GM19452 (cell line): ENCODE data around the gene RBM25.
"Not testable (repeated sequence)": the region's sequence is repeated elsewhere in the genome, so short reads cannot be mapped to it uniquely, and the experiment has no call there.

Experiments
- ATAC-seq: cut with Tn5 transposase; IDR thresholded peaks from one replicate; pipeline ENCODE4 v1.9.1; 2021; ENCODE audit not compliant: unreplicated experiment

RBM25 gene

GRCh38 chr14:73058224-73058921 lies at the start of gene RBM25:
RBM25 (plus strand) TSS chr14:73058534; CDS start chr14:73071642, 13,108 bp downstream.
- peak; percentile 95 for ATAC-seq

- ATAC-seq = not testable (repeated sequence)
Measured at GRCh38 chr14:73011189-73011588, 47.1 kb upstream of the RBM25 start.

DNA sequence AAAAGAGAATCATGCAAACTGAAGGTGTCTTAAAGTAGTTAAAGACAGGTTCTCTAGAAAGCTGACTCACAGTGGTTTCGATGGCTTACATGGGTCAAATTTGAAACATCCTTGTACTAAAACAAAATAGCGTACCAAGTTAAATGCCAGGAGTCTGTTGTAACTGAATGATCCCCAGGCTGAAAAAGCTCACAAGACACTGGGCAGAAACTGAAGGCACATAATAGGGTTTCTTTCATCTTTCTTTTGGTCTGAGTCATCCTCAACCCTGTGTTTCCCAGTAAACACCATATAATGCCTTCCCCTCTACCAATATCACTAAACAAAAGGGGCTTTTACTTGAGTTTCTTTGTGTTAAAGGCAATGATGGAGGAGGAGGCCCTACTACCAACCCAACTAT lies 44.2 kb upstream of the RBM25 start:
- peak; percentile 46 for ATAC-seq

- not testable (repeated sequence) for ATAC-seq
Measured at GRCh38 chr14:73015552-73015951, 42.8 kb upstream of the RBM25 start.

GRCh38 chr14:73016011-73016410 lies 42.3 kb upstream of the RBM25 start:
- not testable (repeated sequence) for ATAC-seq

- ATAC-seq = no peak
Measured at GRCh38 chr14:73022051-73022450, 36.3 kb upstream of the RBM25 start.

GRCh38 chr14:73025544-73025943 lies 32.8 kb upstream of the RBM25 start:
- no peak for ATAC-seq

DNA sequence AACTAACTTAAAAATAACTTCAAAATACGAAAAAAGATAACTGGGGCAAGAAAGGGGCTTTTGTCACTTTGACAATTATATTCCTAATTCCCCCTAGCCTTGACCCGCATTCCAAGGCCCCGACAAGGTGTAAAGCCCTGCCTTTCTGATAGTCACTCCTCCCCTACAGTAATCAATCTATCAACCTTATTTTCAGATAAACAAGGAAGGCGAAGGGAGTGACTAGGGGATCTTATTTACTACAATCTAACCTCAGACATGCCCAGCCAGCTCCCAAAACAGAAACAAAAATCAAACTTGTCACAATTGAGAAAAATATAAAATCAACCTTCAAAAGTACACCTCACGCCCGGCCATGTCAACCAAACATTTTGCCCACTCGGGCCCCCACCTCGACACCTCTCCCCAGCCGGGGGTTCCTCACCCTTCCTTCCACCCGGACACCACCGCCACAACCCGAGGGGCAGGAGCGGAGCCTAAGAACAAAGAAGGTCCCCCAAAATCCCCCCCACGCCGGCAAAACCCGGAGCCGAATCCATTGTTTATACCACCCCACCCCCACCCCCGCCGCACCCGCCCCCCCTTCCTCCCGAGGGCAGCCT lies 32.0 kb upstream of the RBM25 start:
- no peak for ATAC-seq

DNA sequence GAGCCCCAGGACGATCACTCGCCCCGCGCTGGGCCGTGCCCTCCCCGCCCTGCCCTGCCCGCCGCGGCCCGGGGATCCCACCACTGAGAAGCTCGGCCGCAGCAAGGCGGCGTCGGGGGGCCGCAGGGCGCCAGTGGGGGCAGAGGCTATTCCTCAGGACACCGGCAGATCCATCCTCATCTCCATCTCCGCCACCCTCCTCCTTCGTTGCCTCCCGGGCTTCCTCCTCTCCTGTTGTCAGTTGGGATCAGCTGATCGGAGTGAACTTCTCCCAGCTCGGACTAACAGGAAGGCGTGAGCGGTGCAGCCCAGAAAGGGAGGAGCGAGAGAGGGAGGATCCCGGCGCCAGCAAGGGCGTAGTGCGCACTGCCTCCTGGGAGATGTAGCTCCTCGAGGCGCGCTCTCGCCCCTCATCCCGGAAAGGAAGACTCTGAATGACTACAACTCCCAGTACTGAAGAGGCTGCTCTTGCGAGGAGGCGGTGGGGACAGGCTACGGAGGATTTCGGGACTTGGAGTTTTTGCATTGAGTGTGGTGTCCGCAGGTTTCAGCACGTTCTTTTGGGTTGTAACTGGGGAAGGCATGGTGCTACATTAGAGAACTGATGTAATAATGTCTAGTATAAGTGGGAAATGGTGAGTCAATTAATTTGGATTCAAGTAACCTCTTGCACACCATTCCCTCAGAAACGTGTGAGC lies 31.3 kb upstream of the RBM25 start, which contains the start of gene ZFYVE1:
ZFYVE1 (minus strand) TSS at position 262 of the 698 bp plus-strand sequence. CDS start 2,598 bp downstream, outside the sequence.
- ATAC-seq = peak; percentile 98

DNA sequence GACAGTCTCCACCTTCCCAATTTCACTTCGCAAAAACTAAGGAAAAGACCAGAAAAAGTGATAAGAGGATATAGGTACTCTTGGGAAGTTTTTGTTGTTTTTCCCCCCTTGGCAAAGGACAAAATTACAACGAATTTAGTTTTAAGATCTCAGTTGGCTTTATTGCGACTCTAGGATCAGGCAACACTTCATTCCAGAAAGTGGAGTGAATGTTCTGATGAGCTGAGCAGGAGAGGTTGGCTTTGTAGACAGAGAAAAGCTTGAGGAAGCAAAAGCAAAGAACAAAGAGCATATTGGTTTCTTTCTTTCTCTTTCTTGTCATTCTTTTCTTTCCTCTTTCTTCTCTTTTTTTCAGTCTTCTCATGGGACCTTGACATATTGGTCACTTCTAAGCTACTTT lies 30.8 kb upstream of the RBM25 start:
- no peak for ATAC-seq

DNA sequence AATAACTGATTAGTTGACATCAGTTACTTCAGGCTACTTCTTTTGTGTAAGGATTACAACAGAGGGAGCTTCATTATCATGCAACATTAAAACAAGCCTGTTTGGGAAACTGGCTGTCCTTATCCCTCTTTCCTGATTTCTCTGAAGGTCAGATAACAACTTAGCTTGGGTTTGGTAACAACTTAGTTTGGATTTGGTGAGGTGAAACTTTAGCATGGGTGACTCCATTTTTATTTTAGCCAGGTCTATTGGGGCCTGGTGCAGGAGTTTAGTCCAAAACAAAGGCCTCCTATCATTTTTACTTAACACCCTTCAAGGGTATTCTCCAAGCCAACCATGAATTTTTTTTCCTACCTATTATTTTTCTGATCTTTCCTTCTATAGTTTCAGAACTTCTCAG lies 30.4 kb upstream of the RBM25 start:
- no peak for ATAC-seq

DNA sequence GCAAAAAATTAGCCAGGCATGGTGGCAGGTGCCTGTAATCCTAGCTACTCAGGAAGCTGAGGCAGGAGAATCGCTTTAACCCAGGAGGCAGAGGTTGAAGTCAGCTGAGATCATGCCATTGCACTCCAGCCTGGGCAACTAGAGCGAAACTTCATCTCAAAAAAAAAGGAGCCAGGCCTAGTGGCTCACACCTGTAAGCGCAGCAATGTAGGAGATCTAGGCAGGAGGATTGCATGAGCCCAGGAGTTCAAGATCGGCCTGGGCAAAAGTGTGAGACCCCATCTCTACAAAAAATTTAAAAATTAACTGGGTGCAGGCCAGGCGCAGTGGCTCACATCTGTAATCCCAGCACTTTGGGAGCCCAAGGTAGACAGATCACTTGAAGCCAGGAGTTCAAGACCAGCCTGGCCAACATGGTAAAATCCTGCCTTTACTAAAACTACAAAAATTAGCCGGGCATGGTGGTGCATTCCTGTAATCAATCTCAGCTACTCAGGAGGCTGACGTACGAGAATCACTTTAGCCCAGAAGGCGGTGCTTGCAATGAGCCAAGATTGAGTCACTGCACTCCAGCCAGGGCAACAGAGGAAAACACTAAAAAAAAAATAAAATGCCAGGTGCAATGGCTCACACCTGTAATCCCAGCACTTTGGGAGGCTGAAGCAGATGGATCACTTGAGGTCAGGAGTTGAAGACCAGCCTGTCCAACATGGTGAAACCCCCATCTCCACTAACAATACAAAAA lies 21.5 kb upstream of the RBM25 start:
- not testable (repeated sequence) for ATAC-seq

GRCh38 chr14:73047808-73048207 lies 10.5 kb upstream of the RBM25 start:
- no peak for ATAC-seq

GRCh38 chr14:73049428-73049827 lies 8.9 kb upstream of the RBM25 start:
- ATAC-seq = no peak

- no peak for ATAC-seq
Measured at GRCh38 chr14:73055251-73055650, 3.1 kb upstream of the RBM25 start.

GRCh38 chr14:73057944-73058223 lies 450 bp upstream of the RBM25 start:
- ATAC-seq = no peak

GRCh38 chr14:73058922-73059673 lies 764 bp downstream of the RBM25 start:
- peak; percentile 11 for ATAC-seq

- no peak for ATAC-seq
Measured at GRCh38 chr14:73069585-73069984, 11.3 kb downstream of the RBM25 start.

DNA sequence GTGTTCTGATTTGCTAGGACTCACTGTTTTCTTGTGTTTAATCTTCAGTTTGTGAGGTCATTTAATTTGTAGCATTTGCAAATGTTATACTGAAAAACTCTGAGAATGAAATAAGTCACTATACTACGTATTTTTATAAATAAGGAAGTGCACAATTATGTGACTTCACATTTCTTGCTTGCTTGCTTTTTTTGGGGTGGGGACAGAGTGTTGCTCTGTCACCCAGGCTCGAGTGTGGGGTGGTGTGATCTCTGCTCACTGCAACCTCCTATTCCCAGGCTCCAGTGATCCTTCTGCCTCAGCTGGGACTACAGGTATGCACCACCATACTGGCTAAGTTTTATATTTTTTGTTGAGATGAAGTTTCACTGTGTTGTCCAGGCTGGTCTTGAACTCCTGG lies 32.7 kb downstream of the RBM25 start:
- ATAC-seq = no peak

DNA sequence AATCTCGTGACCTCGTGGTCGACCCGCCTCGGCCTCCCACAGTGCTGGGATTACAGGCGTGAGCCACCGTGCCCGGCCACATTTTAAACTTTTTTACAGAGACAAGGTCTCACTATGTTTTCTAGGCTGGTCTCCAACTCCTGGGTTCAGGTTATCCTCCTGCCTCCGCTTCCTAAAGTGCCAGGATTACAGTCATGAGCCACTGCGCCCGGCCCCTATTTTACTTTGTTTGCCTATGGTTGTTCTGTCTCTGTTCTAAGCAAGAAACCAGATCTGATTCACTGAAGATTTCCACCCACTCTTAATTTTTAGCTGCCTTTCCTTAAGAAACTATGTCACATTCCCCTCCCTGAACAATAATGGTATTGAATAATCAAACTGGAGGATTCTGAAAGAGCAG lies 39.1 kb downstream of the RBM25 start:
- no peak for ATAC-seq

- no peak for ATAC-seq
Measured at GRCh38 chr14:73100334-73100733, 42.0 kb downstream of the RBM25 start.
